OCI-LY3 (cell line): ENCODE data around the gene RAB11FIP4.
A peak's percentile ranks its signal among the peaks of the same experiment; 100 is the strongest.

Experiments used
- H2AFZ ChIP-seq: fragments of 200-600, 300-600 bp; shearing (Covaris generic); 2 replicates; pipeline ENCODE4 v1.6.0; 2014; ENCODE audit warnings: antibody characterized with exemption, low read depth, low read length
- H3K27ac ChIP-seq: fragments of 200-600, 300-600 bp; sonication (generic); 2 replicates; pipeline ENCODE4 v1.5.1; 2014; ENCODE audit warnings: mild to moderate bottlenecking, low read length, moderate library complexity, mixed read lengths
- H3K27me3 ChIP-seq: fragments of 200-600, 300-600 bp; sonication (generic); 2 replicates; pipeline ENCODE4 v1.6.1; 2014; ENCODE audit warnings: low read depth, low read length, mixed read lengths
- H3K36me3 ChIP-seq: fragments of 200-600, 300-600 bp; sonication (generic); replicated peaks from 2 replicates; pipeline ENCODE3; 2014; ENCODE audit warnings: low read depth, low read length, mixed read lengths
- H3K4me1 ChIP-seq: fragments of 300-600, 200-600 bp; sonication (generic); 2 replicates; pipeline ENCODE4 v1.6.1; 2014; ENCODE audit warnings: low read length, mixed read lengths
- H3K4me2 ChIP-seq: fragments of 200-600, 300-600 bp; sonication (generic); 2 replicates; pipeline ENCODE4 v1.6.1; 2014; ENCODE audit warnings: low read length, mixed read lengths
- H3K4me3 ChIP-seq: fragments of 300-600, 200-600 bp; sonication (generic); 2 replicates; pipeline ENCODE4 v1.5.1; 2014; ENCODE audit warnings: antibody characterized with exemption, mild to moderate bottlenecking, low read length, moderate library complexity
- H3K79me2 ChIP-seq: fragments of 300-600, 200-600 bp; shearing (Covaris generic); 2 replicates; pipeline ENCODE4 v1.6.1; 2014; ENCODE audit warnings: mild to moderate bottlenecking, low read length, mixed read lengths
- H3K9ac ChIP-seq: fragments of 300-600, 200-600 bp; shearing (Covaris generic); 2 replicates; pipeline ENCODE4 v1.6.0; 2014; ENCODE audit warnings: mild to moderate bottlenecking, low read length, moderate library complexity
- H3K9me3 ChIP-seq: fragments of 200-600, 300-600 bp; shearing (Covaris generic); 2 replicates; pipeline ENCODE4 v1.6.1; 2014; ENCODE audit warnings: low read length, mixed read lengths; ENCODE audit not compliant: insufficient read depth
- H4K20me1 ChIP-seq: fragments of 200-600, 300-600 bp; sonication (generic); 2 replicates; pipeline ENCODE4 v1.6.1; 2016; ENCODE audit warnings: low read length, mixed read lengths; ENCODE audit not compliant: insufficient read depth
- CTCF ChIP-seq: fragments of 200-600, 300-600 bp; sonication (generic); IDR thresholded peaks from 2 replicates; pipeline ENCODE4 v1.5.1; 2014; ENCODE audit warnings: antibody characterized with exemption, low read length, low read depth
- EZH2phosphoT487 ChIP-seq: fragments of 200-600 bp; shearing (Covaris generic); IDR thresholded peaks from 2 replicates; pipeline ENCODE4 v1.6.1; 2018; ENCODE audit warnings: antibody characterized with exemption, mixed run types, low read depth

Gene RAB11FIP4

DNA sequence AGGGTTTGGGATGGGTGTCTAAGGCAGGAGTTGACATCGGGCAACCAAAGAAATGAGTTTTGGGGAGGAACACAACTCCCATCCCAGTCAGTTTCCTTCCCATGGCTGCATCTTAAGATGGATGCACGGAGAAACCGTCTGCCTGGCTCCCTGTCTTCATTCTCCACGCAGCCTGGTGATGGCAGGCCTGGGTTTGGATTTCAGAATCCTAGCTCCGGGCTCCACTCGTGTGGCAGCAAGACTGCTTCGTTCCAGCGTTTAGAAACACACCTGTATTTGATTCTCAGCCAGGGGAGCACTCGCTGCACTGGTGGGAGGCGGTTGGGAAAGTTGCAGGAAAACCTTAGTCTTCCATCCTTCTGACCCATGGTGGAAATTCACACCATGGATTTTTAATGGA lies 141.1 kb downstream of the RAB11FIP4 start:
- no peaks in the 10 kb centered on the region for H3K27me3 ChIP-seq
- no peak overlapping the region for H2AFZ ChIP-seq
- H3K9me3 ChIP-seq, result no peaks in the 10 kb centered on the region
- H3K36me3 ChIP-seq, result no peaks in the 10 kb centered on the region
- no peak overlapping the region for H3K4me2 ChIP-seq
- H3K9ac ChIP-seq, result no peak overlapping the region
- peaks cover 42% of the 10 kb centered on the region for H3K4me1 ChIP-seq
- no peaks in the 10 kb centered on the region for H3K79me2 ChIP-seq
- no peak overlapping the region for H3K27ac ChIP-seq
- no peak overlapping the region for H3K4me3 ChIP-seq
- no peak for TF ChIP-seq EZH2phosphoT487
- TF ChIP-seq CTCF, result no peak
- H4K20me1 ChIP-seq, result no peaks in the 10 kb centered on the region

- Histone ChIP-seq H3K4me2 (peak overlapping the region; percentile 42), H3K9me3 (no peaks in the 10 kb centered on the region), H3K9ac (peak overlapping the region; percentile 72), H2AFZ (no peak overlapping the region), H4K20me1 (no peaks in the 10 kb centered on the region), H3K27me3 (no peaks in the 10 kb centered on the region), H3K4me3 (no peak overlapping the region), H3K27ac (peak overlapping the region; percentile 96), H3K79me2 (no peaks in the 10 kb centered on the region), H3K36me3 (no peaks in the 10 kb centered on the region), H3K4me1 (peaks cover 53% of the 10 kb centered on the region)
- TF ChIP-seq EZH2phosphoT487, result no peak
- peak; percentile 83 for TF ChIP-seq CTCF
Measured at GRCh38 chr17:31533546-31534155, 142.2 kb downstream of the RAB11FIP4 start.

GRCh38 chr17:31534223-31534888 lies 142.9 kb downstream of the RAB11FIP4 start:
- H3K9me3 ChIP-seq, result no peaks in the 10 kb centered on the region
- peaks cover 60% of the 10 kb centered on the region for H3K4me1 ChIP-seq
- no peaks in the 10 kb centered on the region for H4K20me1 ChIP-seq
- peak overlapping the region; percentile 82 for H3K4me2 ChIP-seq
- H2AFZ ChIP-seq, result no peak overlapping the region; the same call in 1 of the 2 replicates
- no peaks in the 10 kb centered on the region for H3K36me3 ChIP-seq
- TF ChIP-seq EZH2phosphoT487 (no peak), CTCF (no peak)
- H3K27me3 ChIP-seq, result no peaks in the 10 kb centered on the region
- H3K4me3 ChIP-seq, result no peak overlapping the region
- peak overlapping the region; percentile 96 for H3K27ac ChIP-seq
- peak overlapping the region; percentile 72 for H3K9ac ChIP-seq
- no peaks in the 10 kb centered on the region for H3K79me2 ChIP-seq

DNA sequence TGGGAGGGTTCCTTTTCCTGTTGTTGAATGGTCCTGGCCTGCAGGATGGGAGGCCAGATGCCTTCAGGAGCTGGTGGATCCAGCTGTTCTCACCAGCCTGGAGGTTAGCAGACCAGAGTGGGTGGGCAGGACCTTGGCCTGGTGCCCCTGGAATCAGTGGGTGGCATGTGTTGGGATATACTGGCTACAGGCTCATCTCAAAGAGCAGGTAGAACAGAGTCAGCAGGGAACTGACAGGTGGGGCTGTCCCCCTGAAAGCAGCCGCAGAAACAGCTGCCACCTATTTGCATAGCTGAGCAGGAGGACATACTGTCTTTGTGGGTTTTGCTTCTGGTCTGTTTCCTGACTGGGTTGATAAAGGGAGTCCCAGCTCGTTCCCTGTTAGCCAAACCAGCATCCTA lies 144.1 kb downstream of the RAB11FIP4 start:
- no peaks in the 10 kb centered on the region for H4K20me1 ChIP-seq
- H3K27me3 ChIP-seq, result no peaks in the 10 kb centered on the region
- TF ChIP-seq CTCF, result no peak
- peak overlapping the region; percentile 82 for H3K4me2 ChIP-seq
- peak overlapping the region; percentile 52; the same call in 1 of the 2 replicates for H3K4me3 ChIP-seq
- H3K9ac ChIP-seq, result peak overlapping the region; percentile 77
- no peaks in the 10 kb centered on the region for H3K79me2 ChIP-seq
- no peak overlapping the region for H2AFZ ChIP-seq
- no peaks in the 10 kb centered on the region for H3K36me3 ChIP-seq
- H3K27ac ChIP-seq, result peak overlapping the region; percentile 96
- H3K9me3 ChIP-seq, result no peaks in the 10 kb centered on the region
- peaks cover 73% of the 10 kb centered on the region for H3K4me1 ChIP-seq
